ENCODE measurements around the gene UBXN11.

UBXN11 gene

GRCh38 chr1:26268290-26269197 lies 37.9 kb downstream of the UBXN11 start:
- no peak overlapping the region for H2BK5ac ChIP-seq (ENCODE audit: low read length)
- H2BK15ac ChIP-seq (ENCODE audit: low read length): no peak overlapping the region
- H4K91ac ChIP-seq (ENCODE audit: low read depth, low read length, poor library complexity): no peak overlapping the region
- H3K4me1 ChIP-seq (ENCODE audit: control insufficient read depth in 2 of 2, insufficient read depth in 1 of 2, low read depth in 1 of 2, low read length in 2 of 2): no peaks in the 10 kb centered on the region
- H3K18ac ChIP-seq (ENCODE audit: low read length): no peak overlapping the region
- H3K9me3 ChIP-seq (replicated peaks in 1 of 2; ENCODE audit: control insufficient read depth in 2 of 2, insufficient read depth in 1 of 2, low read depth in 1 of 2, low read length in 2 of 2): peaks cover 6 to 24% of the 10 kb centered on the region in 2 donors
- H3K4ac ChIP-seq (ENCODE audit: low read length): no peak overlapping the region
- no CpG with 5 or more reads among the region's 9 CpGs for WGBS, 2 donors (ENCODE audit: extremely low coverage in 2 of 2, insufficient read length in 2 of 2, insufficient replicate concordance in 1 of 2)
- no peaks in the 10 kb centered on the region for H3K27me3 ChIP-seq (ENCODE audit: control insufficient read depth in 3 of 3, insufficient read depth in 3 of 3, low read depth in 1 of 3, low read length in 3 of 3)
- H2BK12ac ChIP-seq (ENCODE audit: low read length): no peak overlapping the region
- no peak overlapping the region for H3K4me2 ChIP-seq (ENCODE audit: insufficient read depth, low read length, poor library complexity, severe bottlenecking)
- no peak overlapping the region for H3K4me3 ChIP-seq (ENCODE audit: low read length in 2 of 2)
- H3K14ac ChIP-seq (ENCODE audit: low read length): no peak overlapping the region
- no peaks in the 10 kb centered on the region for H3K79me1 ChIP-seq (ENCODE audit: low read depth, low read length)
- no peak overlapping the region for H2BK120ac ChIP-seq (ENCODE audit: low read depth, low read length)
- DNase-seq (ENCODE audit: low spot score): no peak
- no peak overlapping the region for H2AK5ac ChIP-seq (ENCODE audit: low read depth, low read length)
- no peak overlapping the region for H2AFZ ChIP-seq (ENCODE audit: low read length)
- peaks cover 47 to 87% of the 10 kb centered on the region in 2 donors for H3K36me3 ChIP-seq (replicated peaks in 1 of 2; ENCODE audit: control insufficient read depth in 2 of 2, insufficient read depth in 2 of 2, low read length in 2 of 2)
- H3K27ac ChIP-seq (replicated peaks; ENCODE audit: low read length): no peak overlapping the region
- H3K23ac ChIP-seq (ENCODE audit: low read depth, low read length, poor library complexity): no peak overlapping the region
- H3K9ac ChIP-seq (ENCODE audit: low read depth, low read length, poor library complexity): no peak overlapping the region
- no peak overlapping the region for H4K8ac ChIP-seq (ENCODE audit: low read depth, low read length)

- Histone ChIP-seq H3K27ac (replicated peaks; ENCODE audit: low read length) (no peak overlapping the region), H2BK120ac (ENCODE audit: low read depth, low read length) (no peak overlapping the region), H3K4me2 (ENCODE audit: insufficient read depth, low read length, poor library complexity, severe bottlenecking) (no peak overlapping the region), H3K9me3 (replicated peaks in 1 of 2; ENCODE audit: control insufficient read depth in 2 of 2, insufficient read depth in 1 of 2, low read depth in 1 of 2, low read length in 2 of 2) (peaks cover 6 to 21% of the 10 kb centered on the region in 2 donors), H3K9ac (ENCODE audit: low read depth, low read length, poor library complexity) (no peak overlapping the region), H3K27me3 (ENCODE audit: control insufficient read depth in 3 of 3, insufficient read depth in 3 of 3, low read depth in 1 of 3, low read length in 3 of 3) (no peaks in the 10 kb centered on the region), H3K79me1 (ENCODE audit: low read depth, low read length) (no peaks in the 10 kb centered on the region), H3K18ac (ENCODE audit: low read length) (no peak overlapping the region), H3K23ac (ENCODE audit: low read depth, low read length, poor library complexity) (no peak overlapping the region), H3K4me3 (ENCODE audit: low read length in 2 of 2) (no peak overlapping the region), H4K91ac (ENCODE audit: low read depth, low read length, poor library complexity) (no peak overlapping the region), H2AK5ac (ENCODE audit: low read depth, low read length) (no peak overlapping the region), H4K8ac (ENCODE audit: low read depth, low read length) (no peak overlapping the region), H3K4ac (ENCODE audit: low read length) (no peak overlapping the region), H3K4me1 (ENCODE audit: control insufficient read depth in 2 of 2, insufficient read depth in 1 of 2, low read depth in 1 of 2, low read length in 2 of 2) (no peaks in the 10 kb centered on the region), H3K14ac (ENCODE audit: low read length) (no peak overlapping the region), H3K36me3 (replicated peaks in 1 of 2; ENCODE audit: control insufficient read depth in 2 of 2, insufficient read depth in 2 of 2, low read length in 2 of 2) (peaks cover 33 to 88% of the 10 kb centered on the region in 2 donors), H2AFZ (ENCODE audit: low read length) (no peak overlapping the region), H2BK5ac (ENCODE audit: low read length) (no peak overlapping the region), H2BK15ac (ENCODE audit: low read length) (no peak overlapping the region), H2BK12ac (ENCODE audit: low read length) (no peak overlapping the region)
- no CpG with 5 or more reads among the region's 1 CpG for WGBS, 2 donors (ENCODE audit: extremely low coverage in 2 of 2, insufficient read length in 2 of 2, insufficient replicate concordance in 1 of 2)
- DNase-seq (ENCODE audit: low spot score): no peak
Observed at GRCh38 chr1:26265405-26265804, 41.0 kb downstream of the UBXN11 start.

GRCh38 chr1:26263212-26263611 lies 43.2 kb downstream of the UBXN11 start:
- no peaks in the 10 kb centered on the region for H3K27me3 ChIP-seq (ENCODE audit: control insufficient read depth in 3 of 3, insufficient read depth in 3 of 3, low read depth in 1 of 3, low read length in 3 of 3)
- DNase-seq (ENCODE audit: low spot score): no peak
- H3K36me3 ChIP-seq (replicated peaks in 1 of 2; ENCODE audit: control insufficient read depth in 2 of 2, insufficient read depth in 2 of 2, low read length in 2 of 2): peaks cover 28 to 89% of the 10 kb centered on the region in 2 donors
- no peaks in the 10 kb centered on the region for H3K4me1 ChIP-seq (ENCODE audit: control insufficient read depth in 2 of 2, insufficient read depth in 1 of 2, low read depth in 1 of 2, low read length in 2 of 2)
- no peak overlapping the region for H2BK12ac ChIP-seq (ENCODE audit: low read length)
- no peak overlapping the region for H3K14ac ChIP-seq (ENCODE audit: low read length)
- no peak overlapping the region for H3K27ac ChIP-seq (replicated peaks; ENCODE audit: low read length)
- WGBS, 2 donors (ENCODE audit: extremely low coverage in 2 of 2, insufficient read length in 2 of 2, insufficient replicate concordance in 1 of 2): no CpG with 5 or more reads among the region's 5 CpGs
- no peak overlapping the region for H2AK5ac ChIP-seq (ENCODE audit: low read depth, low read length)
- no peak overlapping the region for H4K91ac ChIP-seq (ENCODE audit: low read depth, low read length, poor library complexity)
- H4K8ac ChIP-seq (ENCODE audit: low read depth, low read length): no peak overlapping the region
- no peak overlapping the region for H3K4me3 ChIP-seq (ENCODE audit: low read length in 2 of 2)
- no peak overlapping the region for H3K18ac ChIP-seq (ENCODE audit: low read length)
- H2BK15ac ChIP-seq (ENCODE audit: low read length): no peak overlapping the region
- no peak overlapping the region for H2AFZ ChIP-seq (ENCODE audit: low read length)
- H3K9ac ChIP-seq (ENCODE audit: low read depth, low read length, poor library complexity): no peak overlapping the region
- H3K23ac ChIP-seq (ENCODE audit: low read depth, low read length, poor library complexity): no peak overlapping the region
- no peak overlapping the region for H2BK5ac ChIP-seq (ENCODE audit: low read length)
- H3K4ac ChIP-seq (ENCODE audit: low read length): no peak overlapping the region
- H2BK120ac ChIP-seq (ENCODE audit: low read depth, low read length): no peak overlapping the region
- H3K9me3 ChIP-seq (replicated peaks in 1 of 2; ENCODE audit: control insufficient read depth in 2 of 2, insufficient read depth in 1 of 2, low read depth in 1 of 2, low read length in 2 of 2): peaks cover under 1 to 7% of the 10 kb centered on the region in 2 donors
- H3K79me1 ChIP-seq (ENCODE audit: low read depth, low read length): no peaks in the 10 kb centered on the region
- no peak overlapping the region for H3K4me2 ChIP-seq (ENCODE audit: insufficient read depth, low read length, poor library complexity, severe bottlenecking)

- Histone ChIP-seq H2AFZ (ENCODE audit: low read length) (no peak overlapping the region), H3K4me1 (ENCODE audit: control insufficient read depth in 2 of 2, insufficient read depth in 1 of 2, low read depth in 1 of 2, low read length in 2 of 2) (no peaks in the 10 kb centered on the region), H3K27ac (replicated peaks; ENCODE audit: low read length) (no peak overlapping the region), H3K4me3 (ENCODE audit: low read length in 2 of 2) (no peak overlapping the region), H3K36me3 (replicated peaks in 1 of 2; ENCODE audit: control insufficient read depth in 2 of 2, insufficient read depth in 2 of 2, low read length in 2 of 2) (peaks cover 37 to 95% of the 10 kb centered on the region in 2 donors), H3K18ac (ENCODE audit: low read length) (no peak overlapping the region), H2BK12ac (ENCODE audit: low read length) (no peak overlapping the region), H2BK5ac (ENCODE audit: low read length) (no peak overlapping the region), H3K4me2 (ENCODE audit: insufficient read depth, low read length, poor library complexity, severe bottlenecking) (no peak overlapping the region), H2AK5ac (ENCODE audit: low read depth, low read length) (no peak overlapping the region), H4K8ac (ENCODE audit: low read depth, low read length) (no peak overlapping the region), H3K4ac (ENCODE audit: low read length) (no peak overlapping the region), H3K14ac (ENCODE audit: low read length) (no peak overlapping the region), H2BK120ac (ENCODE audit: low read depth, low read length) (no peak overlapping the region), H3K27me3 (ENCODE audit: control insufficient read depth in 3 of 3, insufficient read depth in 3 of 3, low read depth in 1 of 3, low read length in 3 of 3) (no peaks in the 10 kb centered on the region), H3K9ac (ENCODE audit: low read depth, low read length, poor library complexity) (no peak overlapping the region), H3K79me1 (ENCODE audit: low read depth, low read length) (peaks cover 2% of the 10 kb centered on the region), H3K23ac (ENCODE audit: low read depth, low read length, poor library complexity) (no peak overlapping the region), H4K91ac (ENCODE audit: low read depth, low read length, poor library complexity) (no peak overlapping the region), H2BK15ac (ENCODE audit: low read length) (no peak overlapping the region), H3K9me3 (replicated peaks in 1 of 2; ENCODE audit: control insufficient read depth in 2 of 2, insufficient read depth in 1 of 2, low read depth in 1 of 2, low read length in 2 of 2) (no peaks in the 10 kb centered on the region)
- WGBS, 2 donors (ENCODE audit: extremely low coverage in 2 of 2, insufficient read length in 2 of 2, insufficient replicate concordance in 1 of 2): no CpG with 5 or more reads among the region's 5 CpGs
- DNase-seq (ENCODE audit: low spot score): no peak
Observed at GRCh38 chr1:26259578-26259977, 46.9 kb downstream of the UBXN11 start.
